Esophagus squamous epithelium (tissue), 5 donors: ENCODE data around the gene MRPL24. TPM values are rescaled to one million over a fixed set of nuclear protein-coding genes. Genes with fewer than 3 reads are reported as not detected.
A peak's percentile ranks its signal among the peaks of the same experiment; 100 is the strongest.

Experiments used
- DNase-seq: peaks from one replicate; lab custom pipeline; 2025; lab: John Stamatoyannopoulos, UW
- H3K27ac ChIP-seq, 4 donors: fragments of 200-600 bp; sonication (generic); one replicate each; pipeline ENCODE4 v1.5.1; 2016 to 2019; ENCODE audit warnings: mild to moderate bottlenecking in 1 of 4
- H3K27me3 ChIP-seq, 4 donors: fragments of 200-600 bp; sonication (generic); 1 replicate in 3 of 4; 2 replicates in 1 of 4; pipeline versions ENCODE4 v1.5.1 to v1.6.0; 2017 to 2021; ENCODE audit warnings: antibody characterized with exemption in 1 of 4
- H3K36me3 ChIP-seq, 3 donors: fragments of 200-600 bp; sonication (generic); one replicate each; pipeline ENCODE4 v1.5.1; 2016 to 2019
- H3K4me1 ChIP-seq, 3 donors: fragments of 200-600 bp; sonication (generic); one replicate each; pipeline ENCODE4 v1.5.1; 2017 to 2019
- H3K4me3 ChIP-seq, 4 donors: fragments of 200-600 bp; sonication (generic); 1 replicate in 3 of 4; 2 replicates in 1 of 4; pipeline ENCODE4 v1.5.1; 2016 to 2019; ENCODE audit warnings: mild to moderate bottlenecking in 2 of 4, moderate library complexity in 1 of 4
- H3K9me3 ChIP-seq, 3 donors: fragments of 200-600 bp; sonication (generic); one replicate each; pipeline ENCODE4 v1.5.1; 2016 to 2019
- POLR2A ChIP-seq, 4 donors: fragments of 450-650 bp; IDR thresholded peaks; one replicate each; pipeline ENCODE4 v1.6.1; 2017; ENCODE audit warnings: antibody characterized with exemption in 4 of 4, mild to moderate bottlenecking in 4 of 4, moderate library complexity in 3 of 4
- WGBS, 2 donors: methylation state at CpG; one replicate each; pipeline ENCODE4 v1.1.5; 2018; 5-methylcytosine and 5-hydroxymethylcytosine counted together
- intact Hi-C: fragments of 100-400 bp; cut with DNase I; formaldehyde crosslinking; loops from one replicate; pipeline ENCODE4 v1.15.0; 2022
- total RNA-seq, 4 donors: library from RNA; depleted of rRNA; stranded (reverse); fragments of >200 nt; gene quantifications; one replicate each; pipeline ENCODE4 v1.1.0, GENCODE V29; 2016
- TF ChIP-seq, protein P1 (sequence below), 6 experiments: fragments of 450-650 bp in 4 of 6; fragments of 200-600 bp in 2 of 6; sonication (generic) in 2 of 6; IDR thresholded peaks; one replicate each; pipeline ENCODE4 v1.5.1; 2016 to 2019; ENCODE audit warnings: antibody characterized with exemption in 6 of 6, mild to moderate bottlenecking in 4 of 6, moderate library complexity in 4 of 6
- donor health status: DM: yes; HTN: yes; CAD: no.

MRPL24 gene
- total RNA-seq, 4 donors from 2014 or later = 39.5 to 45.8 (median 42.3) TPM

DNA sequence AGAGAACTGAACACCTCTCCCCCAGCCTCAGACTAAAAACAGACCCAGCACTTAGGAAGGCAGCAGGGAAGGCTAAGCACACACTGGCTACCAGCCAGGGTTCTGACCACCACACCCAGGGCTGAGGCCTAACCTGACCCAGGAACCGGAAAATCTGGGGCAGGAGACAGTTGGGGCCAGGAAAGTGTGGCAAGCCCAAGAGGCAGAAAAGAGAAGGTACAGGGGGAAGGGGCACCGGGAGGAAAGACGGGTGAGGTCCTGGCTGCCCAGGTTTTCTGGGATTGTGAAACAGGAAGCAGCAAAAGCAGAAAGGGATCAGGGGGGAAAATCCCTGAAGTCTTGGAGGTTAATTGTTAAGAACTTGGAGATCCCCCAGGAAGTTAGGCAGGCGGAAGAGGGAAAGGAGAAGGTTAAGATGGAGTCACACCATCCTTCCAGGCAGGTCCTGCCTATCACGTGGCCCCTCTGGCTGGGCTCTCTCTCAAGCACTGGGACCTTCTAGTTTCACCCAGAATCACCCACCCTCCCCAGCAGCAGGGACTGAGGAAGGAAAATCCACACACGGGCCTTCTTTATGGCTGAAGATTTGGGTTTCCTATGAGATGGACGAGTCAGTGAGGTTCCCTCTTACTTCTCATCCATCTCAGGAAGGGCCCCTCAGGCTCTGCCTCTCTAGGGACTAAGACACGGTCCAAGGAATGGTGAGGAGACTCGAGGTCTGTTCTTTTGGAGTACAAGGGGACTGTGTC is 8.0 kb upstream of the MRPL24 start:
- WGBS, 2 donors = 0 to 1% methylated on average over 7 to 9 of the region's 9 CpGs
- Histone ChIP-seq H3K27ac (peak overlapping the region; percentile 93 to 99 (median 98)), H3K27me3 (no peaks in the 10 kb centered on the region), H3K4me3 (peak overlapping the region; percentile 75 to 97 (median 96)), H3K9me3 (no peaks in the 10 kb centered on the region), H3K36me3 (peaks cover 7 to 17% (median 12%) of the 10 kb centered on the region in 3 donors), H3K4me1 (peaks cover 46 to 85% (median 49%) of the 10 kb centered on the region in 3 donors)
- no peak for DNase-seq
- peak in 1 of 4 donors; percentile 58 for TF ChIP-seq POLR2A (IDR thresholded peaks at IDR 0.05)
- TF ChIP-seq, protein P1, sequence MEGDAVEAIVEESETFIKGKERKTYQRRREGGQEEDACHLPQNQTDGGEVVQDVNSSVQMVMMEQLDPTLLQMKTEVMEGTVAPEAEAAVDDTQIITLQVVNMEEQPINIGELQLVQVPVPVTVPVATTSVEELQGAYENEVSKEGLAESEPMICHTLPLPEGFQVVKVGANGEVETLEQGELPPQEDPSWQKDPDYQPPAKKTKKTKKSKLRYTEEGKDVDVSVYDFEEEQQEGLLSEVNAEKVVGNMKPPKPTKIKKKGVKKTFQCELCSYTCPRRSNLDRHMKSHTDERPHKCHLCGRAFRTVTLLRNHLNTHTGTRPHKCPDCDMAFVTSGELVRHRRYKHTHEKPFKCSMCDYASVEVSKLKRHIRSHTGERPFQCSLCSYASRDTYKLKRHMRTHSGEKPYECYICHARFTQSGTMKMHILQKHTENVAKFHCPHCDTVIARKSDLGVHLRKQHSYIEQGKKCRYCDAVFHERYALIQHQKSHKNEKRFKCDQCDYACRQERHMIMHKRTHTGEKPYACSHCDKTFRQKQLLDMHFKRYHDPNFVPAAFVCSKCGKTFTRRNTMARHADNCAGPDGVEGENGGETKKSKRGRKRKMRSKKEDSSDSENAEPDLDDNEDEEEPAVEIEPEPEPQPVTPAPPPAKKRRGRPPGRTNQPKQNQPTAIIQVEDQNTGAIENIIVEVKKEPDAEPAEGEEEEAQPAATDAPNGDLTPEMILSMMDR (IDR thresholded peaks at IDR 0.05) = peak in 3 of 6 experiments; percentile 7 to 19 (median 8)
- intact Hi-C loops = no loop called here

DNA sequence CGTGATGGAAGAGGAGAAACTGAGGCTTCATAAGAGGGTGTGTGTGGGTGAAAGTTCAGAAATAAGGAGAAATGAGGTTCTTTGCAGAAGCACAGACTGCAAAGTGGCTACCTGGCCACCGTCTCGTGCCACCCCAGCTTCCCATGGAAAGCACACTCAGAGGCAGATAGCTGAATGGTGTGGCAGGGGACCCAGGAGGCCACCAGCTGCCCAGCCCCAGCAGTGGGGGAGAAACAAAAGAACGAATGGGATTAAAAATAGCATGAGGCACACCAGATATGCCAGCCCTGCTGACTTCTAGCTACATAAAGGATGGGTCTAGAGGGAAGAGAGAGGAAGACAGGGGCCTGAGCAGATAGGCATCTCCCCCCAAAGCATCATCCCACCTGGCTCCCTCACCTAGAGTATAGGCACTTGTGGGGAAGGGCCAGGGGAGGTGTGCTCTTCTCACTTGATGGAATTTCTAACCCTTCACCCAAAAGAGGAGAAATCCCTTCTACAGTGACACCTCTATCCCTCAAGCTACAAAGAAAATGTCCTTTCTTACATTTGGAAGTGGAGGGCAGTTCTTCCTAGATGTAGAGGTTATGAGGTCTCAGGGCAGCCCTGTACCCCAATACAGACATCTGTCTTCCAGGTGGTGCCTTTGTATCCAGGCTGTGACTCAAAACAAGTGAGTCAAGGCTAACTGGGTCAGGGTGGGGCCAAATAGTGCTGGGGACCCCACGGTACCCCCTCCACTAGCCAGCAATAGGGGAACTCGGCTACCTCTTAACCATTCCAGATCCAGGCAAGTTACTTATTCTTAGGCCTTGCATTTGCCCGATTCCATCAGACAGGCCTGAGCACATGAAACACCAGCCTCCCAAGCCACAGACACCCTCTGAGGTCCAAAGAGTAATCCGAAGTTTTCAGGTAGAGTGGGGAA is 7.1 kb upstream of the MRPL24 start:
- Histone ChIP-seq H3K4me3 (peak overlapping the region; percentile 75 to 97 (median 96)), H3K4me1 (peaks cover 41 to 80% (median 49%) of the 10 kb centered on the region in 3 donors), H3K27ac (peak overlapping the region; percentile 93 to 99 (median 98)), H3K9me3 (no peaks in the 10 kb centered on the region), H3K36me3 (peaks cover 14 to 26% (median 21%) of the 10 kb centered on the region in 3 donors), H3K27me3 (no peaks in the 10 kb centered on the region)
- WGBS, 2 donors = 4 to 5% methylated on average over 4 to 7 of the region's 8 CpGs
- no peak for DNase-seq
- intact Hi-C loops = no loop called here
- TF ChIP-seq POLR2A (IDR thresholded peaks at IDR 0.05) = no peak
- TF ChIP-seq, protein P1 (IDR thresholded peaks at IDR 0.05) = no peak

DNA sequence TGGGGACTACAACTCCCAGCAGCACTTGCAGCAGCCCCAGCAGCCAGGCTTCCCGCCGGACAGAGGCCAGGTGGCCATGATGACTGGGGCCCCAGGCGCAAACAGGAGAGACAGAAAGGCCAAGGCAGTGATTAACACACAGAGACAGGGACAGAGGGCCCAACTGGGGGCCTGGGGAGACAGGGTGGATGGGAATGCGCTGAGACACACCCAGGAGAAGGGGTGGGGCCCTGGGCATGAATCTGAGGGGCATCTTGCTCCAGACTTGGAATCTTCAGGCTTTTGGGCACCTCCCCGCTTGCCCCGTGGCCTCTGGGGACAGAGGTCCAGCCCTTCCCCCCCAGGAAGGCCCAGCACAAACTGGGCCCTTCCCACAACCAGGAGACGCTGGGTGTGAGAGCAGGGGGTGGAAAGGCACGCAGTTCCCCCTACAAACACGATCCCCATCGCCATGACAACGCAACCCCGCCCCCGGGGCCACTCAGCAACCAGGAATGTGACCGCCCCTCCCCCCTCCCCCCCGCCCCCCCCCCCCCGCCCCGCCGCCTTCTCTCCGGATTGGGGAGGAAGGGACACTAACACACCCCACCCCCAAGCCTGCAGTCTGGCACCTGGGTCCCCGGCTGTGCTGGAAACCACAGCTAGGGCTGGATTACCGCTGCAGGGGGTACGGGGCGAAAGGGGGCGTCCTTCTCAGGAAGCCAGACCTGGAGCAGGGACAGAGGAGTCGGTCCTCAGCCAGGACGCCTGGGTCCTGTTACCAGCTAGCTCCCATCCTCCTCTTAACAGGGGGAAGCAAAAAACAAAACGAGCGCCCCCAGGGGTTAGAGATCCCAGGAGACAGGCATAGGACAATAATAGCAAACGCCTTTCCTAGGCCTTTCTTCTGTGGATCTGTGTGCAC is 6.1 kb upstream of the MRPL24 start:
- 0 to 5% methylated on average over 1 to 7 of the region's 29 CpGs for WGBS, 2 donors
- Histone ChIP-seq H3K4me3 (peak overlapping the region; percentile 39 to 97 (median 86)), H3K27ac (peak overlapping the region; percentile 93 to 99 (median 98)), H3K9me3 (no peaks in the 10 kb centered on the region), H3K4me1 (peaks cover 37 to 72% (median 49%) of the 10 kb centered on the region in 3 donors), H3K27me3 (no peaks in the 10 kb centered on the region), H3K36me3 (peaks cover 23 to 36% (median 23%) of the 10 kb centered on the region in 3 donors)
- intact Hi-C loops = no loop called here
- TF ChIP-seq POLR2A (IDR thresholded peaks at IDR 0.05) = peak in 1 of 4 donors; percentile 42
- TF ChIP-seq, protein P1 (IDR thresholded peaks at IDR 0.05) = peak in 1 of 6 experiments; percentile 22
- DNase-seq = no peak

DNA sequence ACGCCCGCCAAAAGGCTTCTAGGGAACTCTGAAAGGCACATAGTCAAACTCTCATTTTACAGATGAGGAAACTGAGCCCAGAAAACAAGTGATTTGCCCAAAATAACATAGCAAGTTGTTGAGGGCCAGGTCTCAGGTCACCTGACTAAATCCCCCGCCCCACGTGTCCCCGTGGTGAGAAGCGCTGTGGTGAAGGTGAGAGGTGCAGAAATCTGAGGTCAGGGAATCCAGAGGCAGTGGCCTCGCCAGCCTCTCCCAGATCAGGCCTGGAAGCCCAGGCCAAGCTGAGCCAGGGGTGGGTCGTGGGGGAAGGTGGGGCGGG is 5.5 kb upstream of the MRPL24 start:
- H3K9me3 ChIP-seq = no peaks in the 10 kb centered on the region
- H3K36me3 ChIP-seq = peaks cover 23 to 39% (median 23%) of the 10 kb centered on the region in 3 donors
- WGBS, 2 donors = 54 to 77% methylated on average over 5 to 7 of the region's 9 CpGs
- peak overlapping the region; percentile 93 to 99 (median 98) for H3K27ac ChIP-seq
- intact Hi-C loops = no loop called here
- H3K4me3 ChIP-seq = peak overlapping the region; percentile 39 to 97 (median 86)
- H3K27me3 ChIP-seq = no peaks in the 10 kb centered on the region
- no peak for DNase-seq
- TF ChIP-seq, protein P1 (IDR thresholded peaks at IDR 0.05) = no peak
- TF ChIP-seq POLR2A (IDR thresholded peaks at IDR 0.05) = no peak
- peaks cover 42 to 78% (median 49%) of the 10 kb centered on the region in 3 donors for H3K4me1 ChIP-seq
